Measurements from ENCODE around the gene AFAP1.
A peak's percentile ranks its signal among the peaks of the same experiment; 100 is the strongest.

AFAP1 gene

DNA sequence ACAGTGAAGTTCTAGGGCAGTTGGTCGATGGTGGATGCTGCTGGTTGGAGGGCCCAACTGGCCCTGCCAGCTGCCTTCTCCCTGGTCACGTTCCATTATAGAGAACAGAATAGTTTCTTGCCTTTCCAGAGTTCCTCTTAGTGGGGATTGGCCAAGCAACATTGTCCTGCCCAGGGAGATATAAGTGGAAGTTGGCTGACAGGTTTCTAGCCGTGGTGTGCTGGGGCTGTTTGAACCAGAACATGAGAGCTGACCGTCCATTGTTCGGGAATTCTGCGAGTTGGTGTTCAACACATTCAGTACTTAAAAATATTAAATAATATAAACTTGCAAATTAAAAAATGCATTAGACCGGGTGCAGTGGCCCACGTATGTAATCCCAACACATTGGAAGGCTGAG lies 3.5 kb upstream of the AFAP1 start:
- H3K4me3 ChIP-seq (ENCODE audit: insufficient read length, low read depth): no peak overlapping the region
- H3K36me3 ChIP-seq (ENCODE audit: insufficient read depth, insufficient read length, low read length): no peaks in the 10 kb centered on the region
- H3K4me1 ChIP-seq (ENCODE audit: insufficient read depth, insufficient read length): peaks cover 10% of the 10 kb centered on the region
- H3K9ac ChIP-seq (ENCODE audit: insufficient read length, low read depth): no peak overlapping the region
- DNase-seq (ENCODE audit: low read depth, low spot score): no peak
- H3K27me3 ChIP-seq (ENCODE audit: insufficient read depth, insufficient read length): peaks cover 8% of the 10 kb centered on the region
- TF ChIP-seq YY1 (IDR thresholded peaks at IDR 0.05; ENCODE audit: insufficient read depth, insufficient read length) (no peak), SUZ12 (IDR thresholded peaks at IDR 0.05; ENCODE audit: extremely low read depth, insufficient read depth, insufficient read length) (no peak), ZNF274 (IDR thresholded peaks at IDR 0.05; ENCODE audit: low read depth, low read length) (no peak)
- no peaks in the 10 kb centered on the region for H3K9me3 ChIP-seq (ENCODE audit: insufficient read depth, low read length)

DNA sequence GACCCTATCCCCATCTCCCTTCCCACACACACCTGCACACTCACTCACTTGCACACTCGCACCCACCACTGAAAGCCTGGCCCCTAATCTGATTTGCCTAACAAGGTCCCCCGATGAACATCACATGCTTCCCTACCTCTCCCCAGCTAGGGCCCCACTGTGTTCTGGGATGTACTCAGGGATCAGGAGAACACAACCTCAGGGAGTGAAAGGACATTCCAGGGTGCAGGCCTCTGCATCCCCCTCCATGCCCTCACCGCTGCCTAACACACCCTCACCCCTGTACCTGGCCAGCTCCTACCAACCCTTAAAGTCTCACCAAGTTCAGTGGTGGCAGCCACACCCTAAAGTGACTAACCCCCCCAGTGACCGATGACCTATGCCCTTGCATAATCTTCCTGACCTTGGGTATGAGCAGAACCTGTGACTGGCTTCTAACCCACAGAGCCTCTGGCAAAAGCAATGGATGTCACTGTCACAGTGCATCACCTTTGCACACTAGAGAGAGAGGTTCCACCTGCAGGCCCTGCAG lies 2.4 kb upstream of the AFAP1 start:
- no peaks in the 10 kb centered on the region for H3K36me3 ChIP-seq (ENCODE audit: insufficient read depth, insufficient read length, low read length)
- H3K4me1 ChIP-seq (ENCODE audit: insufficient read depth, insufficient read length): peaks cover 10% of the 10 kb centered on the region
- no peak overlapping the region for H3K4me3 ChIP-seq (ENCODE audit: insufficient read length, low read depth)
- peaks cover 8% of the 10 kb centered on the region for H3K27me3 ChIP-seq (ENCODE audit: insufficient read depth, insufficient read length)
- H3K9me3 ChIP-seq (ENCODE audit: insufficient read depth, low read length): no peaks in the 10 kb centered on the region
- no peak overlapping the region for H3K9ac ChIP-seq (ENCODE audit: insufficient read length, low read depth)
- TF ChIP-seq YY1 (IDR thresholded peaks at IDR 0.05; ENCODE audit: insufficient read depth, insufficient read length) (no peak), SUZ12 (IDR thresholded peaks at IDR 0.05; ENCODE audit: extremely low read depth, insufficient read depth, insufficient read length) (no peak), ZNF274 (IDR thresholded peaks at IDR 0.05; ENCODE audit: low read depth, low read length) (no peak)
- no peak for DNase-seq (ENCODE audit: low read depth, low spot score)

DNA sequence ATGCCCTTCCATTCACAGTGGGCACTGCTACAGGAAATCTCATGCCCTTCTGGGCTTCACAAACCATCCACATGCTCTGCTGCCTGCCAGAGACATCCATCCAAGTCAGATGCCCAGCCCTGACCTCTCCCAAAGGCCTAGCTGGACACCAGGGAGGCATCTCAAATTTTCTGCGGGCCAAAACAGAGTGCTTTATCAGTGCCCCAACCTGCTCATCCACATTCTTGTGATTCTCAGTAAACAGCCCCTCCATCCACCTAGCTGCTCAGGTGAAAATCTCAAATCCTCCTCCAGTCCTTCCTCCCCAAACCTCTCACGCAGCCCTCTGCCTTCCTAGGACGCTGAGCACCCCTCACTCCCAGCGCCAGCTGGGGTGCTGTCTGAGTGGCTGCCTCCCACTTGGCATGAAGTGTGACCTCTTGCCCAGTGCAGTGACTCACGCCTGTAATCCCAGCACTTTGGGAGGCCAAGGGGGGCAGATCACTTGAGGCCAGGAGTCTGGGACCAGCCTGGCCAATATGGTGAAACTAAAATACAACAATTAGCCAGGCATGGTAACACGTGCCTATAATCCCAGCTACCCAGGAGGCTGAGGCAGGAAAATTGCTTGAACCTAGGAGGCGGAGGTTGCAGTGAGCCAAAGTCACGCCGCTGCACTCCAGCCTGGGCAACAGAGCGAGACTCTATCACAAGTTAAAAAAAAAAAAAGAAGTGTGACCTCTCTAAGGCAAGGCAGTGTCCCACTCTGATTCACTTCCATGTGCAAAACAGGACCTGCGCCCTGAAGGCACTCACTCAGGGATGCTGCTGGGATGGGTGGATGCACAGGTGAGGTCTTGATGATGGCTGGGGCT lies 1.7 kb upstream of the AFAP1 start:
- DNase-seq (ENCODE audit: low read depth, low spot score): no peak
- Histone ChIP-seq H3K9ac (ENCODE audit: insufficient read length, low read depth) (no peak overlapping the region), H3K36me3 (ENCODE audit: insufficient read depth, insufficient read length, low read length) (no peaks in the 10 kb centered on the region), H3K27me3 (ENCODE audit: insufficient read depth, insufficient read length) (peaks cover 8% of the 10 kb centered on the region), H3K4me1 (ENCODE audit: insufficient read depth, insufficient read length) (peaks cover 10% of the 10 kb centered on the region), H3K9me3 (ENCODE audit: insufficient read depth, low read length) (no peaks in the 10 kb centered on the region), H3K4me3 (ENCODE audit: insufficient read length, low read depth) (no peak overlapping the region)
- TF ChIP-seq SUZ12 (IDR thresholded peaks at IDR 0.05; ENCODE audit: extremely low read depth, insufficient read depth, insufficient read length): no peak
- TF ChIP-seq YY1 (IDR thresholded peaks at IDR 0.05; ENCODE audit: insufficient read depth, insufficient read length): no peak
- no peak for TF ChIP-seq ZNF274 (IDR thresholded peaks at IDR 0.05; ENCODE audit: low read depth, low read length)

DNA sequence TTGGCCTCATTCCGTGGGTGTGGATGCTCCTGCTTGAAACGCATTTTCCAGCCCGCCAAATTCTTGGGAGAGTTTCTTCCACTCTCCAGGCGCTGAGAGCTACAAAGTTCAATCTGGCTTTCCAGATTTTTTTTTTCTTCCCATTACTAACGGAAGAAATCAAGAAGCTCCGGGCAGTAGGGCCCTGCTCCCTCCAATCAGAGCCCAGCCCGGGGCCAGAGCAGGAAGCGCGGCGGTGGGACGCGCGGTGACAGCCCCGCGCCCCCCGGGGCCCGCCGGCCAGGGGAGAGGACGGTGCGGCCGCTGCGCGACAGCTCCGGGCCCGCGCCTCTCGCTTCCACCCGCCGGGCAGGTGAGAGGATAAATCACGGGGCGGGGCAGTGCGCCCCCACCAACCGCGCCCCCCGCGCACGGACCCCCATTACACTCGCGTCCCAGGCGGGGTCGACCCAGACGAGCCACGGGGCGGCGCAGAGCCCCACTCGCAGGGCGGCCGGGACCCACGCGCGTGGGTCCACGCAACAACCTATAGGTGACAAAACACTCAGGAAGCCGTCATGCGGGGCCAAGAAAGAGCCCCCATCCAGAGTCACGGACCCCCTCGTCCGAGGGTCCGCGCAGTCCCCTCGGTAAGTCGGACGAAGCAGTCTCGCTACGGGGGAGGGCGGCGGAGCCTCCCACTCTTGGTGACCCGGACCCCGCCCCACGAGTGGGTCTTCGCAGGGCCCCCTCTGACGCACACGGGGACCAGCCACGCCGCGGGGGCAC lies 868 bp downstream of the AFAP1 start:
- TF ChIP-seq YY1 (IDR thresholded peaks at IDR 0.05; ENCODE audit: insufficient read depth, insufficient read length): no peak
- no peak for TF ChIP-seq SUZ12 (IDR thresholded peaks at IDR 0.05; ENCODE audit: extremely low read depth, insufficient read depth, insufficient read length)
- no peak for TF ChIP-seq ZNF274 (IDR thresholded peaks at IDR 0.05; ENCODE audit: low read depth, low read length)
- peaks cover 8% of the 10 kb centered on the region for H3K27me3 ChIP-seq (ENCODE audit: insufficient read depth, insufficient read length)
- peak overlapping the region; percentile 87 for H3K4me3 ChIP-seq (ENCODE audit: insufficient read length, low read depth)
- H3K9me3 ChIP-seq (ENCODE audit: insufficient read depth, low read length): no peaks in the 10 kb centered on the region
- peaks cover 8% of the 10 kb centered on the region for H3K36me3 ChIP-seq (ENCODE audit: insufficient read depth, insufficient read length, low read length)
- H3K4me1 ChIP-seq (ENCODE audit: insufficient read depth, insufficient read length): peaks cover 17% of the 10 kb centered on the region
- H3K9ac ChIP-seq (ENCODE audit: insufficient read length, low read depth): peak overlapping the region; percentile 89
- no peak for DNase-seq (ENCODE audit: low read depth, low spot score)

DNA sequence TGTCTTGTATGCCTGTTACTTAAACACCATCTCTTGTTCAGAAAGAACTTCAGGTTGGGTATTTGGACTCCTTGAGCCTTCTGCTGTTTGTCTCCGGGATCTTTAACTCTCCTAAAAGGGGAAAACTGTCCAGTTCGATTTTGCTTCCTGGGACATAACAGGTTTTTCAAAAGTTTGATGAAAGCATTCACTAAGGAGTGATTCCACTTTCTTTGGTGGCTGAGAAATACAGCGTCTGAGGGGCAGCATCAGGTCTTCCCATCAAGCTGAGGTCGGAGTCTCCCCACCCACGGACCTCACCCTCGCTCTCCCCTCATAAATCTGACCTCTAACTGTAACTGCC lies 1.4 kb downstream of the AFAP1 start:
- peaks cover 8% of the 10 kb centered on the region for H3K27me3 ChIP-seq (ENCODE audit: insufficient read depth, insufficient read length)
- peaks cover 17% of the 10 kb centered on the region for H3K4me1 ChIP-seq (ENCODE audit: insufficient read depth, insufficient read length)
- no peak for TF ChIP-seq SUZ12 (IDR thresholded peaks at IDR 0.05; ENCODE audit: extremely low read depth, insufficient read depth, insufficient read length)
- no peak for TF ChIP-seq YY1 (IDR thresholded peaks at IDR 0.05; ENCODE audit: insufficient read depth, insufficient read length)
- TF ChIP-seq ZNF274 (IDR thresholded peaks at IDR 0.05; ENCODE audit: low read depth, low read length): no peak
- H3K4me3 ChIP-seq (ENCODE audit: insufficient read length, low read depth): peak overlapping the region; percentile 87
- DNase-seq (ENCODE audit: low read depth, low spot score): no peak
- peaks cover 11% of the 10 kb centered on the region for H3K36me3 ChIP-seq (ENCODE audit: insufficient read depth, insufficient read length, low read length)
- H3K9ac ChIP-seq (ENCODE audit: insufficient read length, low read depth): peak overlapping the region; percentile 89
- H3K9me3 ChIP-seq (ENCODE audit: insufficient read depth, low read length): no peaks in the 10 kb centered on the region

DNA sequence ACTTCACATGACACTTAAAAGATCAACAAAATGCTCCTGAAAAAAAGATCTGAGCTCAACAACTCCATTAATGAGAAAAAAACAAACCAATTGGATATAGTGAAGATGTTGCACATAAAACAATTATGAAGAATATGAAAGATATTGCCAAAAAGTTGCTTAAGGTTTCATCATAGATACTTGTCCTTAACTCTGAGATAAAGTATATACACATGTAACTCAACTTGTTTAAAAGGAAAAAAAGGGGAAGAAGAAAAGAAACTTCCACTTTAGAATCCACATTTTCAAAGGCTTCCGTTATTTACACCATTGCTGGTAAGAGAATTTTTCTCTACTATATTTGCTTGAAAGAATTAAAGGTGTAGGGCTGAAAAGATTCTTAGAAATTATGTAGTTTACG lies 2.7 kb downstream of the AFAP1 start:
- no peak for DNase-seq (ENCODE audit: low read depth, low spot score)
- H3K9ac ChIP-seq (ENCODE audit: insufficient read length, low read depth): no peak overlapping the region
- TF ChIP-seq SUZ12 (IDR thresholded peaks at IDR 0.05; ENCODE audit: extremely low read depth, insufficient read depth, insufficient read length) (no peak), ZNF274 (IDR thresholded peaks at IDR 0.05; ENCODE audit: low read depth, low read length) (no peak), YY1 (IDR thresholded peaks at IDR 0.05; ENCODE audit: insufficient read depth, insufficient read length) (no peak)

More for the DNA sequence above, 2.7 kb downstream of the AFAP1 start:
- Histone ChIP-seq H3K36me3 (ENCODE audit: insufficient read depth, insufficient read length, low read length) (peaks cover 18% of the 10 kb centered on the region), H3K4me3 (ENCODE audit: insufficient read length, low read depth) (no peak overlapping the region), H3K9me3 (ENCODE audit: insufficient read depth, low read length) (no peaks in the 10 kb centered on the region), H3K27me3 (ENCODE audit: insufficient read depth, insufficient read length) (peaks cover 8% of the 10 kb centered on the region), H3K4me1 (ENCODE audit: insufficient read depth, insufficient read length) (peaks cover 14% of the 10 kb centered on the region)
